Smooth muscle cell (in vitro differentiated cells): ENCODE measurements around the gene ACTG2. TPM values are rescaled to one million over a fixed set of nuclear protein-coding genes. Genes with fewer than 3 reads are reported as not detected.
"Not testable (repeated sequence)": the region's sequence is repeated elsewhere in the genome, so short reads cannot be mapped to it uniquely, and the experiment has no call there.

Experiments used
- DNase-seq: peaks from one replicate; lab custom pipeline; 2025; ENCODE audit not compliant: unreplicated experiment; lab: John Stamatoyannopoulos, UW
- H2AFZ ChIP-seq: fragments of 200-600 bp; sonication (generic); 2 replicates; pipeline ENCODE4 v1.6.0; 2016; ENCODE audit warnings: antibody characterized with exemption, low read depth, mild to moderate bottlenecking
- H3F3A ChIP-seq: fragments of 200-600 bp; sonication (generic); 2 replicates; pipeline ENCODE4 v1.6.0; 2017; ENCODE audit warnings: antibody characterized with exemption, low read depth
- H3K27ac ChIP-seq: fragments of 200-600 bp; sonication (generic); 2 replicates; pipeline ENCODE4 v1.5.1; 2016; ENCODE audit warnings: low read depth, mild to moderate bottlenecking
- H3K27me3 ChIP-seq: fragments of 200-600 bp; sonication (generic); 2 replicates; pipeline ENCODE4 v1.6.1; 2016; ENCODE audit warnings: low read depth, mild to moderate bottlenecking
- H3K36me3 ChIP-seq: fragments of 200-600 bp; sonication (generic); 2 replicates; pipeline ENCODE4 v1.5.1; 2016; ENCODE audit warnings: low read depth
- H3K4me1 ChIP-seq: fragments of 200-600 bp; sonication (generic); 2 replicates; pipeline ENCODE4 v1.5.1; 2016; ENCODE audit warnings: low read depth
- H3K4me2 ChIP-seq: fragments of 200-600 bp; sonication (generic); 2 replicates; pipeline ENCODE4 v1.6.0; 2016; ENCODE audit warnings: mild to moderate bottlenecking
- H3K4me3 ChIP-seq: fragments of 200-600 bp; sonication (generic); 2 replicates; pipeline ENCODE4 v1.5.1; 2016; ENCODE audit warnings: mild to moderate bottlenecking
- H3K79me2 ChIP-seq: fragments of 200-600 bp; sonication (generic); 2 replicates; pipeline ENCODE4 v1.6.0; 2016; ENCODE audit warnings: low read depth, mild to moderate bottlenecking
- H3K9ac ChIP-seq: fragments of 200-600 bp; sonication (generic); 2 replicates; pipeline ENCODE4 v1.6.0; 2016; ENCODE audit warnings: low read depth
- H3K9me3 ChIP-seq: fragments of 200-600 bp; sonication (generic); replicated peaks from 2 replicates; pipeline ENCODE4 v1.5.1; 2016; ENCODE audit warnings: low read depth
- H4K20me1 ChIP-seq: fragments of 200-600 bp; sonication (generic); 2 replicates; pipeline ENCODE4 v1.6.0; 2016; ENCODE audit warnings: low read depth
- WGBS: methylation state at CpG from one replicate; pipeline ENCODE4 v1.1.7; 2016; ENCODE audit warnings: low lambda C conversion rate; 5-methylcytosine and 5-hydroxymethylcytosine counted together
- polyA plus RNA-seq: library from polyadenylated mRNA; unstranded; fragments of >200 nt; fragmentation: Nextera tagmentation; extraction: Ambion mirVana; gene quantifications from 2 replicates; pipeline ENCODE4 v1.2.1, GENCODE V29; 2016
- total RNA-seq: library from RNA; depleted of rRNA; stranded (reverse); fragments of >200 nt; gene quantifications from 2 replicates; pipeline ENCODE4 v1.2.3, GENCODE V29; 2014
- TF ChIP-seq, protein P1 (sequence below): fragments of 200-600 bp; sonication (generic); IDR thresholded peaks from 2 replicates; pipeline ENCODE4 v1.5.1; 2017; ENCODE audit warnings: borderline replicate concordance, mild to moderate bottlenecking, antibody characterized with exemption; ENCODE audit not compliant: insufficient read depth, poor library complexity, severe bottlenecking

Gene ACTG2
- total and polyA plus RNA-seq, 2 experiments from 2014 or later: 323 to 874 TPM

DNA sequence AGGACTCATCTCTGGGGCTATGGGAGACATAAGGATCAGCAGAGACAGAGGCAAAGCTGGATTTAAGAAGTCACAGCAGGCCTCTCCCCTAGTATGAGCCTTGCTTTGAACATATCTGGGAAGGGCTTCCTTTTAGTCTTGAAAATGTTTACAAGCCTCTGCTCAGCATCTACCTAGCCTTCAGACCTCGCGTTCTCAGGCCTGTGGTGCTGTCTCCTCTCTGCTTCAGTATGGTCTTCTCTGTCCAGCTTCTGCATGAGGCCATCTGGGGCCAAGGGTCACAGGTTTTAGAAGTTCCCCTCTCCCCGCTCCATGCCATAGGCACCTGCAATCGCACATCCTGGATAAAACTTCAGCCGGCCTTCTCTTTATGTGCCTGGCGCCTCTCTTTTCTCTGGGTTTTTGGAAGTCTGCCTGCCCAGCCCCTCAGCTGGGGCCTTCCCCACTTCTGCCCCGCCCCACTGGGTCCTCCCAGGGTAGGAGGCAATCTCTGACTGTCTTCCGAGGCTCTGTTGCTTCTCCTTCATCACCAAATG, 7.1 kb downstream of the ACTG2 start:
- Histone ChIP-seq H4K20me1 (peaks cover 10% of the 10 kb centered on the region), H3K9me3 (no peaks in the 10 kb centered on the region), H3K4me3 (no peak overlapping the region), H3K4me1 (peaks cover 6% of the 10 kb centered on the region), H3K9ac (no peak overlapping the region), H3K36me3 (no peaks in the 10 kb centered on the region), H3K27me3 (no peaks in the 10 kb centered on the region), H3K27ac (no peak overlapping the region), H3K79me2 (peaks cover 9% of the 10 kb centered on the region), H3K4me2 (no peak overlapping the region), H3F3A (no peaks in the 10 kb centered on the region), H2AFZ (no peak overlapping the region)
- DNase-seq: no peak
- TF ChIP-seq, protein P1, sequence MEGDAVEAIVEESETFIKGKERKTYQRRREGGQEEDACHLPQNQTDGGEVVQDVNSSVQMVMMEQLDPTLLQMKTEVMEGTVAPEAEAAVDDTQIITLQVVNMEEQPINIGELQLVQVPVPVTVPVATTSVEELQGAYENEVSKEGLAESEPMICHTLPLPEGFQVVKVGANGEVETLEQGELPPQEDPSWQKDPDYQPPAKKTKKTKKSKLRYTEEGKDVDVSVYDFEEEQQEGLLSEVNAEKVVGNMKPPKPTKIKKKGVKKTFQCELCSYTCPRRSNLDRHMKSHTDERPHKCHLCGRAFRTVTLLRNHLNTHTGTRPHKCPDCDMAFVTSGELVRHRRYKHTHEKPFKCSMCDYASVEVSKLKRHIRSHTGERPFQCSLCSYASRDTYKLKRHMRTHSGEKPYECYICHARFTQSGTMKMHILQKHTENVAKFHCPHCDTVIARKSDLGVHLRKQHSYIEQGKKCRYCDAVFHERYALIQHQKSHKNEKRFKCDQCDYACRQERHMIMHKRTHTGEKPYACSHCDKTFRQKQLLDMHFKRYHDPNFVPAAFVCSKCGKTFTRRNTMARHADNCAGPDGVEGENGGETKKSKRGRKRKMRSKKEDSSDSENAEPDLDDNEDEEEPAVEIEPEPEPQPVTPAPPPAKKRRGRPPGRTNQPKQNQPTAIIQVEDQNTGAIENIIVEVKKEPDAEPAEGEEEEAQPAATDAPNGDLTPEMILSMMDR: no peak
- 89% methylated on average over 8 of the region's 8 CpGs for WGBS

DNA sequence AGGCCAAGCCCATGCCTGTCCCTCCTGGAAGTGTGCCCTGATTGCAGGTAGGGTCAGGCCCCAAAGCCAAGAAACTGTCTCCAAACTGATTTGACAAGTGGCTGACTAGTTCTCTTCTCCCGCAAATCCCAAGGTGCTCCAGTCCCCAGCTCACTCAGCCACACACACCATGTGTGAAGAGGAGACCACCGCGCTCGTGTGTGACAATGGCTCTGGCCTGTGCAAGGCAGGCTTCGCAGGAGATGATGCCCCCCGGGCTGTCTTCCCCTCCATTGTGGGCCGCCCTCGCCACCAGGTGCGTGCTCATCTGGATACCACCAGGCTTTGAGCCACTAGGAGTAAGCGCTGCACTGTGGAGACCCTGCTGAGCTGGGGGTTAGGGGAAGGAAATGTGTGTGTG, 8.3 kb downstream of the ACTG2 start:
- no peak overlapping the region for H2AFZ ChIP-seq

DNA sequence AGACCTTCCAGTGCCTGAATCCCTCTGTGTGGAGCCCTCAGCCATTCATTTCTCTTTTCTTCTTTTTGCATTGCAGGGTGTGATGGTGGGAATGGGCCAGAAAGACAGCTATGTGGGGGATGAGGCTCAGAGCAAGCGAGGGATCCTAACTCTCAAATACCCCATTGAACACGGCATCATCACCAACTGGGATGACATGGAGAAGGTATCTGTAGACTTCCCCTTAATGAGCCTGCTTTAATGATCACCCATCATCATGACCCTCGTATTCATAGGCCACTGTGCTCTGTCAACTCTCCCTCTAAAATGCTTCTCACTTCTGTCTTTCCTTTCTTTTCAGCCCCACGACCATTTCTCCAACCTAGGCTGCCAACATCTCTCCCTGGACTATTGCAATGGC, 9.5 kb downstream of the ACTG2 start:
- H3K4me1 ChIP-seq: no peaks in the 10 kb centered on the region
- peaks cover 16% of the 10 kb centered on the region for H4K20me1 ChIP-seq
- H3K27me3 ChIP-seq: no peaks in the 10 kb centered on the region
- no peaks in the 10 kb centered on the region for H3K36me3 ChIP-seq
- H3K79me2 ChIP-seq: peaks cover 4% of the 10 kb centered on the region
- no peak overlapping the region for H3K4me3 ChIP-seq
- no peak for DNase-seq
- H3K9ac ChIP-seq: no peak overlapping the region
- 86% methylated on average over 4 of the region's 4 CpGs for WGBS
- no peak overlapping the region for H3K27ac ChIP-seq
- no peaks in the 10 kb centered on the region for H3F3A ChIP-seq
- H2AFZ ChIP-seq: no peak overlapping the region
- TF ChIP-seq, protein P1: no peak
- no peak overlapping the region for H3K4me2 ChIP-seq
- no peaks in the 10 kb centered on the region for H3K9me3 ChIP-seq

More for the DNA sequence above, 8.3 kb downstream of the ACTG2 start:
- no peak overlapping the region for H3K4me3 ChIP-seq
- H3K4me1 ChIP-seq: peaks cover 6% of the 10 kb centered on the region
- H3K27me3 ChIP-seq: no peaks in the 10 kb centered on the region
- H3F3A ChIP-seq: no peaks in the 10 kb centered on the region
- H4K20me1 ChIP-seq: peaks cover 10% of the 10 kb centered on the region
- no peaks in the 10 kb centered on the region for H3K9me3 ChIP-seq
- TF ChIP-seq, protein P1: no peak
- H3K79me2 ChIP-seq: peaks cover 9% of the 10 kb centered on the region
- H3K9ac ChIP-seq: no peak overlapping the region
- no peak for DNase-seq
- no peak overlapping the region for H3K27ac ChIP-seq
- H3K36me3 ChIP-seq: no peaks in the 10 kb centered on the region
- WGBS: 96% methylated on average over 10 of the region's 10 CpGs
- H3K4me2 ChIP-seq: no peak overlapping the region

DNA sequence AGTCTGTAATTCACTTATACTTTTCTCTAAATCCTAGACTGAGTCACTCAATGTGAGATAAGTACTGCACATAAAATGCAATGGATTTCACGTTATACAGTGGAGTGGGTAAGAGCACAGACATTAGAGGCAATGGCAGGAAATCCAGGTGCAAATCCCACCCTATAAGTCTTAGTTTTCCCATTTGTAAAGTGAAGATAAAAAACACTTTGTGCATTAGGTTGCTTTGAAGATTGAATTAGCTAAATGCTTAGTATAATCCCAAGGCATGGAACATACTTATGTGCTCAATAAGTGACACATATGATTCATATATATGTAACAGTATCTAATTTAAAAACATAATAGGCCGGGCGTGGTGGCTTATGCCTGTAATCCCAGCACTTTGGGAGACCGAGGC, 10.5 kb downstream of the ACTG2 start:
- Histone ChIP-seq H3K36me3 (no peaks in the 10 kb centered on the region), H3K9me3 (no peaks in the 10 kb centered on the region), H3K4me3 (no peak overlapping the region), H3K4me2 (no peak overlapping the region), H3K79me2 (no peaks in the 10 kb centered on the region), H2AFZ (no peak overlapping the region), H4K20me1 (peaks cover 16% of the 10 kb centered on the region), H3K4me1 (no peaks in the 10 kb centered on the region), H3K27me3 (no peaks in the 10 kb centered on the region), H3K27ac (no peak overlapping the region), H3K9ac (no peak overlapping the region), H3F3A (no peaks in the 10 kb centered on the region)
- TF ChIP-seq, protein P1: no peak
- WGBS: 36% methylated on average over 4 of the region's 4 CpGs
- no peak for DNase-seq

DNA sequence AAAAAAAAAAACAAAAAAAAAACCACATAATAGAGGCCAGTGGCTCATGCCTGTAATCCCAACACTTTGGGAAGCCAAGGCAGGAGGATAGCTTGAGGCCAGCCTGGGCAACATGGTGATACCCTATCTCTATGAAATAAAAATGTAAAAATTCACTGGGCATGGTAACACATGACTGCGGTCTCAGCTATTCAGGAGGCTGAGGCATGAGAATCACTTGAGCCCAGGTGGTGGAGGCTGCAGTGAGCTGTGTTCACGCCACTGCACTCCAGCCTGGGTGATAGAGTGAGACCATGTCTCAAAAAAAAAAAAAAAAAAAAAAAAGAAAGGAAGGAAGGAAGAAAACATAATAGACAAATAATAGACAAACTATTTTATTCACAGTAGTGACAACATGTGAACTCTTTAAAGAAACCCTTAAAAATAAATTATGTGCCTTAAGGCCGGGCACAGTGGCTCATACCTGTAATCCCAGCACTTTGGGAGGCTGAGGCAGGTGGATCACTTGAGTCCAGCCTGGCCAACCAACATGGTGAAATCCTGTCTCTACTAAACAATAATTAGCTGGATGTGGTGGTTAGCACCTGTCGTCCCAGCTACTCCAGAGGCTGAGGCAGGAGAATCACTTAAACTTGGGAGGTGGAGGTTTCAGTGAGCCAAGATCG, 11.3 kb downstream of the ACTG2 start:
- not testable (repeated sequence) for H3F3A ChIP-seq, H3K27ac ChIP-seq, H2AFZ ChIP-seq, H3K4me3 ChIP-seq, H3K9ac ChIP-seq, DNase-seq, H3K4me1 ChIP-seq, H3K36me3 ChIP-seq, H3K4me2 ChIP-seq, H3K9me3 ChIP-seq, H3K27me3 ChIP-seq, H3K79me2 ChIP-seq
- peaks cover 16% of the 10 kb centered on the region for H4K20me1 ChIP-seq
- 94% methylated on average over 5 of the region's 5 CpGs for WGBS
